Measurements from ENCODE around the gene PIK3C3. TPM values are rescaled to one million over a fixed set of nuclear protein-coding genes. Genes with fewer than 3 reads are reported as not detected.

The PIK3C3 gene
- polyA plus RNA-seq, 1 of the 3 experiments (the other 2 are of a cell fraction) = 26.9 TPM

GRCh38 chr18:42087876-42088275 lies 132.8 kb downstream of the PIK3C3 start:
- Histone ChIP-seq H3K79me2 (ENCODE audit: insufficient read depth) (no peaks in the 10 kb centered on the region), H3K4me2 (no peak overlapping the region), H3K9ac (no peak overlapping the region), H3K9me2 (no peaks in the 10 kb centered on the region), H3K4me1 (ENCODE audit: control insufficient read depth in 1 of 2, insufficient read depth in 2 of 2, low read depth in 1 of 2, low read length in 1 of 2) (peaks cover 0 to 12% of the 10 kb centered on the region in 2 experiments; a peak in 1 of 4 replicates), H4K20me1 (ENCODE audit: insufficient read depth) (no peaks in the 10 kb centered on the region), H3F3A (replicated peaks; ENCODE audit: insufficient read depth) (peaks cover 15% of the 10 kb centered on the region), H2AFZ (ENCODE audit: low read depth) (no peak overlapping the region), H3K27ac (ENCODE audit: low read depth in 2 of 2, low read length in 1 of 2) (no peak overlapping the region), H3K4me3 (ENCODE audit: low read depth in 2 of 2, low read length in 1 of 2) (no peak overlapping the region), H3K36me3 (replicated peaks in 1 of 2; ENCODE audit: control insufficient read depth in 1 of 2, insufficient read depth in 2 of 2, low read length in 1 of 2) (peaks cover 9 to 17% of the 10 kb centered on the region in 2 experiments), H3K9me3 (no peaks in the 10 kb centered on the region), H3K27me3 (ENCODE audit: insufficient read depth) (no peaks in the 10 kb centered on the region)
- CTCF ChIA-PET = no interaction called here
- WGBS (ENCODE audit: low lambda C conversion rate) = 100% methylated on average over 3 of the region's 4 CpGs
- POLR2A ChIA-PET = no interaction called here
- no peak for DNase-seq
- TF ChIP-seq USF1 (IDR thresholded peaks at IDR 0.05; ENCODE audit: borderline replicate concordance, low read depth) (no peak), RCOR1 (IDR thresholded peaks at IDR 0.05; ENCODE audit: low read length) (no peak), REST (IDR thresholded peaks at IDR 0.05; ENCODE audit: low read depth, low read length) (no peak), PBX3 (IDR thresholded peaks at IDR 0.05) (no peak), EP300 (IDR thresholded peaks at IDR 0.05; ENCODE audit: borderline replicate concordance in 1 of 2, low read depth in 1 of 2, low read length in 1 of 2) (no peak), SMC3 (IDR thresholded peaks at IDR 0.05; ENCODE audit: low read depth, low read length) (no peak), MEF2A (IDR thresholded peaks at IDR 0.05; ENCODE audit: borderline replicate concordance, low read depth) (no peak), FOXM1 (IDR thresholded peaks at IDR 0.05; ENCODE audit: low read depth) (no peak), SIN3A (IDR thresholded peaks at IDR 0.05; ENCODE audit: borderline replicate concordance, low read depth, low read length) (no peak)

- Histone ChIP-seq H3K4me3 (ENCODE audit: low read depth in 2 of 2, low read length in 1 of 2) (no peak overlapping the region), H3K9ac (no peak overlapping the region), H3K9me2 (no peaks in the 10 kb centered on the region), H3K36me3 (replicated peaks in 1 of 2; ENCODE audit: control insufficient read depth in 1 of 2, insufficient read depth in 2 of 2, low read length in 1 of 2) (no peaks in the 10 kb centered on the region), H3K79me2 (ENCODE audit: insufficient read depth) (no peaks in the 10 kb centered on the region), H3K27me3 (ENCODE audit: insufficient read depth) (no peaks in the 10 kb centered on the region), H3K4me2 (no peak overlapping the region), H2AFZ (ENCODE audit: low read depth) (no peak overlapping the region), H3K9me3 (no peaks in the 10 kb centered on the region), H3K4me1 (ENCODE audit: control insufficient read depth in 1 of 2, insufficient read depth in 2 of 2, low read depth in 1 of 2, low read length in 1 of 2) (no peaks in the 10 kb centered on the region), H3F3A (replicated peaks; ENCODE audit: insufficient read depth) (no peaks in the 10 kb centered on the region), H4K20me1 (ENCODE audit: insufficient read depth) (no peaks in the 10 kb centered on the region), H3K27ac (ENCODE audit: low read depth in 2 of 2, low read length in 1 of 2) (no peak overlapping the region)
- 86% methylated on average over 1 of the region's 1 CpG for WGBS (ENCODE audit: low lambda C conversion rate)
- no peak for DNase-seq
- POLR2A ChIA-PET = no interaction called here
- CTCF ChIA-PET = interaction anchor here (0.7 to 1.0 kb wide), 2 partner anchors 21 to 1505 kb away, joined by 3 to 4 read pairs; no protein-coding TSS in a partner anchor
- TF ChIP-seq CTCF (IDR thresholded peaks at IDR 0.05) = no peak
- no peak for TF ChIP-seq ZBTB33 (IDR thresholded peaks at IDR 0.05; ENCODE audit: borderline replicate concordance, low read depth)
- no peak for TF ChIP-seq PBX3 (IDR thresholded peaks at IDR 0.05)
- no peak for TF ChIP-seq USF1 (IDR thresholded peaks at IDR 0.05; ENCODE audit: borderline replicate concordance, low read depth)
- TF ChIP-seq FOXJ3 (CRISPR knock-in tag; IDR thresholded peaks at IDR 0.05) = no peak
- TF ChIP-seq TEAD4 (IDR thresholded peaks at IDR 0.05; ENCODE audit: borderline replicate concordance, insufficient read depth) = no peak
- no peak for TF ChIP-seq POLR2AphosphoS5 (IDR thresholded peaks at IDR 0.05; ENCODE audit: low read depth, low read length)
- TF ChIP-seq TAF1 (IDR thresholded peaks at IDR 0.05; ENCODE audit: borderline replicate concordance, low read depth, low read length) = no peak
These were observed 137.8 kb downstream of the PIK3C3 start for GRCh38 chr18:42092848-42093247.

All from SK-N-SH (cell line).